Brain microvascular endothelial cell (primary cell): ENCODE data around the gene ELF4.

Experiments
- DNase-seq: peaks from one replicate; pipeline ENCODE4 v3.0.0-alpha.2; 2020
- H3K27ac ChIP-seq: fragments of 250-450 bp; sonication (Bioruptor Pico); 2 replicates; pipeline ENCODE4 v1.5.1; 2020; ENCODE audit warnings: mild to moderate bottlenecking, moderate library complexity
- H3K27me3 ChIP-seq: fragments of 250-450 bp; sonication (Bioruptor Pico); replicated peaks from 2 replicates; pipeline ENCODE4 v1.5.1; 2020; ENCODE audit warnings: mild to moderate bottlenecking
- H3K36me3 ChIP-seq: fragments of 250-450 bp; sonication (Bioruptor Pico); replicated peaks from 2 replicates; pipeline ENCODE4 v1.5.1; 2020; ENCODE audit warnings: mild to moderate bottlenecking
- H3K4me3 ChIP-seq: 2 replicates; pipeline ENCODE4 v1.5.1; 2011; ENCODE audit warnings: low read depth, mild to moderate bottlenecking, control low read depth, low read length, moderate library complexity
- in situ Hi-C: cut with HindIII; loops from 2 replicates; pipeline ENCODE4 v1.10.0; 2017; ENCODE audit warnings: low sequenced_read_pairs, low pct_ligation_motif_present
- TF ChIP-seq, protein P1 (sequence below): IDR thresholded peaks from 2 replicates; pipeline ENCODE4 v1.5.1; 2011; ENCODE audit warnings: low read depth, mild to moderate bottlenecking, moderate library complexity, low read length, control low read depth, inconsistent platforms; ENCODE audit errors: missing control alignments

The ELF4 gene

DNA sequence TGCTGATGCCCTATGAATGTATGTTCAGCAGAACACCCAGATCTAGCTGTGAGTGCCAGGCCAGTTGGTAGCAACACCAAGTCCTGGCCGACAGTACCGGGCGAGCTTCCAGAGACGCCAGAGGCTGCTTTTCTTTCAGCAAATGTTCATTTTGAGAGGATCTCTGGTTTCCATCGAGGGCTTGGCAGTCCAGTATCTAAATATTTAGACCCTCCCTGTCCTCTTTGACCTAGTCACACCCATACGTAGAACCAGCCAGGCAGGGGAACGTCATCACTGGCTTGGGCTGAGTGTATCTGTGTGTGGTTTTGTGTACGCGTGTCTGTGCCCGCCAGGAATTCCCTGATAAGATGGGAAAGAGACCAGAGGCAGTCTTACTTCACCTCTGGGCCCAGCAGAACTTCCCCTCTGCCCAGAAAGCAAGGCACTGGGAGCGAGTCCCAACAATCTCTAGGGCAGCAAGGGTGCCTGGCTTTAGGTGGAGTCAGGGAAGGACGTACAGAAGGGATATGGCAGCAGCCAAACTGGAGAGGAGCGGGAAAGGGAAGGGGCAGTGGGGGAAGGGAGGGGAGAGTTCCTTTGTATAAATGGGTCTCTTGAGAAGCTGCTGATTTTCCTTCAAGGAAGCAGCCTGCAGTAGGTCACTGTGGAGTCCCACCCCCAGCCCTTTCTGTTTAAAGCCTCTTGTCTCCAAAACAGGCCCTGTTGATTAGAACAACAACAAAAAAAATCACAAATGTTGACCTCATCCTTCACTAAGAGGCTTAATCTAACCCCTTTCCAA lies 15.0 kb upstream of the ELF4 start:
- H3K27ac ChIP-seq, result no peak overlapping the region

DNA sequence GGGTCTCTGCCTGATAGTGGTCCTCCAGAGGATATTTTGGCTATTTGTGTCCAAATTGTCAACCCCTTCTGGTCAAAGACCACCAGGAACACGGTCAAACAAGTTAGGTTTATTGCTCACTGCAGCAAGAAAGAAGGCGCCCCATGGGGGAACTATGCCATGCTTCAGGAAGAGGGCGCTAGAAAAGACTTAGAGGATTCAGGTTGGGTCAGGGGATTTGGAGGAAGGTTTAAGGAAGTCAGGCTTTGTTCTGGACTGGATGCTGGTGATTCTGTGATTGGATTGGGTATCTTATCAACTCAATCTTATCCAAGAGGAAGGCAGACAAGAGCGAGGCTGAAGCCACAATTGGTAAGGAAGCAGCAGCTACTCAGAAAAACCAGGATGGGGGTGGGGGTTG lies 14.3 kb upstream of the ELF4 start:
- Histone ChIP-seq H3K36me3 (no peaks in the 10 kb centered on the region), H3K27me3 (no peaks in the 10 kb centered on the region), H3K27ac (no peak overlapping the region), H3K4me3 (no peak overlapping the region)
- in situ Hi-C loops, result no loop called here
- no peak for DNase-seq
- TF ChIP-seq, protein P1, sequence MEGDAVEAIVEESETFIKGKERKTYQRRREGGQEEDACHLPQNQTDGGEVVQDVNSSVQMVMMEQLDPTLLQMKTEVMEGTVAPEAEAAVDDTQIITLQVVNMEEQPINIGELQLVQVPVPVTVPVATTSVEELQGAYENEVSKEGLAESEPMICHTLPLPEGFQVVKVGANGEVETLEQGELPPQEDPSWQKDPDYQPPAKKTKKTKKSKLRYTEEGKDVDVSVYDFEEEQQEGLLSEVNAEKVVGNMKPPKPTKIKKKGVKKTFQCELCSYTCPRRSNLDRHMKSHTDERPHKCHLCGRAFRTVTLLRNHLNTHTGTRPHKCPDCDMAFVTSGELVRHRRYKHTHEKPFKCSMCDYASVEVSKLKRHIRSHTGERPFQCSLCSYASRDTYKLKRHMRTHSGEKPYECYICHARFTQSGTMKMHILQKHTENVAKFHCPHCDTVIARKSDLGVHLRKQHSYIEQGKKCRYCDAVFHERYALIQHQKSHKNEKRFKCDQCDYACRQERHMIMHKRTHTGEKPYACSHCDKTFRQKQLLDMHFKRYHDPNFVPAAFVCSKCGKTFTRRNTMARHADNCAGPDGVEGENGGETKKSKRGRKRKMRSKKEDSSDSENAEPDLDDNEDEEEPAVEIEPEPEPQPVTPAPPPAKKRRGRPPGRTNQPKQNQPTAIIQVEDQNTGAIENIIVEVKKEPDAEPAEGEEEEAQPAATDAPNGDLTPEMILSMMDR, result no peak

More for the DNA sequence above, 15.0 kb upstream of the ELF4 start:
- Histone ChIP-seq H3K27me3 (no peaks in the 10 kb centered on the region), H3K4me3 (no peak overlapping the region), H3K36me3 (no peaks in the 10 kb centered on the region)
- TF ChIP-seq, protein P1, result no peak
- in situ Hi-C loops, result no loop called here
- DNase-seq, result no peak

DNA sequence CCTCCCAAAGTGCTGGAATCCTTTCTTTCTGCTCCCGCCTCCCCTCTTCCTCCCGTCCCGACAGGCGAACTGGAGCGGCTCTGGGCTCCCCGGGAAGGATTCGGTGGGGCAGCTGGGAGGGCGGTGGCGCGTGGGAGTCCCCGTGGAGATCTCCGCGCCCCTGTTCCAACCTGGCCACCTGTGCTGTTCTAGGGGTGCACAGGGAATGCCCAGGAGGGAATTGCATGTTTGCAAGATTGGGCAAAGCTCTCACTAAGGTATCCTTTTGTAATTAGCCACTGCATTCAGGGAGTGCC lies 11.2 kb upstream of the ELF4 start:
- Histone ChIP-seq H3K27me3 (no peaks in the 10 kb centered on the region), H3K4me3 (no peak overlapping the region), H3K36me3 (no peaks in the 10 kb centered on the region), H3K27ac (no peak overlapping the region)
- DNase-seq, result no peak
- TF ChIP-seq, protein P1, result no peak
- in situ Hi-C loops, result no loop called here

DNA sequence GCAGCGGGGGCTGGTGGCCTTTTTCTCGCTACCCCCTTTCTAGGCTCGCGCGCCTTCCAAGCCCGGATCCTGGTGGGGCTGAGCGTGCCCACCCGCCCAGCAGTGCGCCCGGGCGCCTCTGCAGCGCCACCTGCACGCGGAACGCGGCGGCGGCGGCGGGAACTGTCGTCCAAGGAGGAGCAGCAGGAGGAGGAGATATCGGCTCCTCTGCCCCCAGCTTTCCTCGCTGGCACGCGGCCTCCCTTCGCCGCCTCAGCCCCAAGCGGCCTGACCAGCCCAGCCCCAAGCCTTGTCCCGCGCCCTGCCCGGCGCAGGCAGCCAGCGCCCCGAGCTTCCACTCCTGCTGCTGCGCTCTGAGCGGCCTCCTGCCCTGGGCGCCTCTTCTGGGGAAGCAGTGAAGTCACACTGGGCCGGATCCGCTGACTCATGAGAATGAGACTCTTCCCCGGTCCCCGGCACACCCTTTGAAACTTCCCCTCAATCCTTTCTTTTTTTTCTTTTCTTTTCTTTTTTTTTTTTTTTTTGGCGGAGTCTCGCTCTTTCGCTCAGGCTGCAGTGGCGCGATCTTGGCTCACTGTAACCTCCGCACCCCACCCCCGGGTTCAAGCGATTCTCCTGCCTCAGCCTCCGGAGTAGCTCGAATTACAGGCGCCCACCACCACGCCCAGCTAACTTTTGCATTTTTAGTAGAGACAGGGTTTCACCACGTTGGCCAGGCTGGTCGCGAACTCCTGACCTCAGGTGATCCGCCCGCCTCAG lies 10.6 kb upstream of the ELF4 start:
- no peak for DNase-seq
- Histone ChIP-seq H3K36me3 (no peaks in the 10 kb centered on the region), H3K27me3 (no peaks in the 10 kb centered on the region), H3K27ac (peak overlapping the region; percentile 64), H3K4me3 (peak overlapping the region; percentile 50)
- in situ Hi-C loops, result no loop called here
- TF ChIP-seq, protein P1, result peak; percentile 25

DNA sequence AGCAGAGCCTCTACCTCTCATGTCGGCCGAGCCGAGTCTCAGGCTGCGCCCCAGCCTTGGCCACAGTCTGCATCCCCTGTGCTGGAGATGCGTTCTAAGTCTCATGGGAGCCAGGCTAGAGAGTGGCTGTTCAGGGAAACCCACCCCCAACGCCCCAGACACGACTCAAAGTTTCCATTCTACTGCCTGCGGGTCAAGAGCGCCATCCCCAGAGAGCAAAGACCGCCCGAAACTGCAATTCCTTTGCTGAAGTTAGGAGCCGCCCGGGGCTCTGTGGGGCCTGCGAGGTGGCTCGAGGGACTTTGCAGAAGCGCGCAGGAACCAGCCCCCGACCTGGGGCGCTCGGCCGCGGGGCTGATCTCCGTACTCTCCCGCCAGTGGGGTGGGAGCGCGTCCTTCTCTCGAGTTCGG lies 10.0 kb upstream of the ELF4 start:
- H3K27ac ChIP-seq, result peak overlapping the region; percentile 64
- in situ Hi-C loops, result no loop called here
- H3K27me3 ChIP-seq, result no peaks in the 10 kb centered on the region
- H3K4me3 ChIP-seq, result peak overlapping the region; percentile 44
- no peaks in the 10 kb centered on the region for H3K36me3 ChIP-seq
- DNase-seq, result no peak
- TF ChIP-seq, protein P1, result no peak
